Naive B cell (primary cell): ENCODE data around the gene MRPL40. TPM values are rescaled to one million over a fixed set of nuclear protein-coding genes. Genes with fewer than 3 reads are reported as not detected.

ENCODE experiments used
- ATAC-seq, 2 donors: fragments of 150-1000 bp; cut with Tn5 transposase; 2 replicates each; pipeline ENCODE4 v1.10.0; 2021; ENCODE audit warnings: low read depth in 2 of 2, mild to moderate bottlenecking in 2 of 2, moderate library complexity in 2 of 2
- DNase-seq: peaks from one replicate; pipeline ENCODE4 v3.0.0; 2022
- H3K27ac Mint-ChIP-seq, 6 donors: one replicate each; pipeline ENCODE4 v1.8.0; 2020 to 2022; ENCODE audit warnings: mild to moderate bottlenecking in 6 of 6, mixed read lengths in 6 of 6, moderate library complexity in 5 of 6, inconsistent platforms in 2 of 6
- H3K27me3 Mint-ChIP-seq, 3 donors: one replicate each; pipeline ENCODE4 v1.8.0; 2021 to 2022; ENCODE audit warnings: mixed read lengths in 3 of 3, mild to moderate bottlenecking in 1 of 3
- H3K36me3 Mint-ChIP-seq, 2 donors: one replicate each; pipeline ENCODE4 v1.8.0; 2020 to 2022; ENCODE audit warnings: mixed read lengths in 2 of 2, inconsistent platforms in 1 of 2, mild to moderate bottlenecking in 1 of 2
- H3K4me1 Mint-ChIP-seq, 3 donors: one replicate each; pipeline ENCODE4 v1.8.0; 2020 to 2022; ENCODE audit warnings: mixed read lengths in 3 of 3, inconsistent platforms in 1 of 3, mild to moderate bottlenecking in 1 of 3, moderate library complexity in 1 of 3
- H3K4me3 Mint-ChIP-seq, 8 donors: one replicate each; pipeline ENCODE4 v1.8.0; 2020 to 2022; ENCODE audit warnings: mild to moderate bottlenecking in 8 of 8, mixed read lengths in 8 of 8, moderate library complexity in 8 of 8, inconsistent platforms in 2 of 8
- H3K9me3 Mint-ChIP-seq, 7 donors: one replicate each; pipeline ENCODE4 v1.8.0; 2020 to 2022; ENCODE audit warnings: mixed read lengths in 7 of 7, mild to moderate bottlenecking in 5 of 7, inconsistent platforms in 2 of 7, moderate library complexity in 1 of 7
- polyA plus RNA-seq, 6 donors: library from polyadenylated mRNA; unstranded; fragments of 300-500 nt; fragmentation: Illumina TruSeq; gene quantifications; one replicate each; pipeline ENCODE4 v1.2.3, GENCODE V29; 2021; ENCODE audit warnings: low read depth in 6 of 6

MRPL40 gene
- polyA plus RNA-seq, 6 donors from 2014 or later, result 63.5 to 92.0 (median 77.7) TPM

DNA sequence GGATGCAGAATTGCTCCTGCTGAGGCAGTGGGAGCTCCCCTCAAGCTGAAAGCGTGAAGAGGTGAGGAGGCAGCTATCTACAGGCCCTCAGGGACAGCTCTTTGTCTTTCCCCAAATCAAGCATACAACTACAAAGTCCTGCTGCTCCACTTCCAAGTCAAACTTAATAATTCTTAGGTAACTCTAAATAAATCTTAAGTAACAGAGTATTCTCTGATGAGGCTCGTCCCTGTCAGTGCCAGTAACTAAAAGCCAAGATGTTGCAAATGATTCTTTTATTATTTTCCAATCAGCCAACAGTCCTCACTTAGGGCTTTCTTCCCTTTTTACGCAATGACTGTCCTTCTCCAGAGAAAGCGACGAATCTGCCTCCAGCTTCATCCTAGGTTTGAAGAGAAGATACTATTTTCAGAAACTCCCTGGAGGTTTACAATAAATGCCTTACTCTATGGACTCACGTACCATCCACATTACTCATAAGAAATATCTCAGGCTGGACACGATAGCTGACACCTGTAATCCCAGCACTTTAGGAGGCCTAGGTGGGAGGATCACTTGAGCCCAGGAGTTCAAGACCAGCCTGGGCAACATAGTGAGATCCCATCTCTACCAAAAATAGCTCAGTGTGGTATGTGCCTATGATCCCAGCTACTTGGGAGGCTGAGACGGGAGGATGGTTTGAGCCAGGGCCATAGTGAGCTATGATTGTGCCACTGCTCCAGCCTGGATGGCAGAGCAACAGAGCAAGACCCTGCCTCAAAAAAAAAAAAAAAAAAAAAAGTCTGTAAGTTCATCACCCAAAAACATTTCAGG lies 18.2 kb downstream of the MRPL40 start:
- Mint-ChIP-seq H3K27me3 (no peaks in the 10 kb centered on the region), H3K36me3 (peaks cover 9 to 16% of the 10 kb centered on the region in 2 donors)

DNA sequence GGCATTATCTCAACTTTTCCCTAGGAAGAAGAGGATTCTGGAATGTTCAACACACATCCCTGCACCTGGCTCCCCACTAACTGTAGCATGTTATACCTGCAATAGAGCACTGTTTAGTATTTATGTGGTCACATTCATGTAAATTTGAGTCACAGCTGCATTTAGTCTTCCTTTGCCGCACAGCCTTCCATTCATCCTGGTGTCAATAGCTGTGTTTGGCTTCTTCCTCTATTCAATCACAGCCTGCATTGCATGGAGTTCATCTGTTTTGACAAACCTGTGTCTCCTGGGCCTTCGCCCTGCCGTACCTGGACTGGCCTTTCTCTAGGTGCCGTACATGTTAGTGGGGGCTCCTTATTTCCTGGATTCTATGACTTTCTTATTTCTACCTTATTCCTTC lies 19.2 kb downstream of the MRPL40 start:
- Mint-ChIP-seq H3K27ac (peak overlapping the region in 2 of 6 donors; percentile 46 to 85), H3K27me3 (no peaks in the 10 kb centered on the region), H3K36me3 (peaks cover 15 to 16% of the 10 kb centered on the region in 2 donors), H3K4me3 (no peak overlapping the region), H3K4me1 (peaks cover 17 to 21% (median 18%) of the 10 kb centered on the region in 3 donors), H3K9me3 (no peaks in the 10 kb centered on the region)
- DNase-seq (no peak), ATAC-seq (no peak)

More for the DNA sequence above, 18.2 kb downstream of the MRPL40 start:
- no peaks in the 10 kb centered on the region for H3K9me3 Mint-ChIP-seq
- peaks cover 20 to 30% (median 24%) of the 10 kb centered on the region in 3 donors for H3K4me1 Mint-ChIP-seq
- H3K4me3 Mint-ChIP-seq, result peak overlapping the region in 1 of 8 donors; percentile 48
- peak overlapping the region in 1 of 6 donors; percentile 19 for H3K27ac Mint-ChIP-seq
- ATAC-seq, result no peak
- DNase-seq, result no peak

DNA sequence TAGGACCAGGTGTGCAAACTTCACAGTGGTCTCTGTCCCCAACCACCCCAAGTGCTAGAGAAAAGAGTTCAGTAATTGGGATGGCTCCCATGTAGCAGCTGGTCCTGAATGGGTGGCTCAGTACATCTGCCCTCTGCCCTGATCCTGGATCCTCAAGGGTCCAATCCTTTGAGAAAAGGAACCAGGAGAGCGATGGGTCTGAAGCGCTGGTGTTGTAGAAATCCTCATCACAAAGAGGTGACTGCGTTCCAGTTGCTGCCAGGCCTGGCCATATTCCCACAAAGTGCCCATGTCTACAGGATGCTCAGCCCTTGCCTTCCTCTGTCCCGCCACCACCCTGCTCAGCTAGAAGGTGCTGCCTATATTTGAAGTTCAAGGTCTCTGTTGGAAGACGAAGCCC lies 21.4 kb downstream of the MRPL40 start:
- H3K4me3 Mint-ChIP-seq, result no peak overlapping the region
- no peaks in the 10 kb centered on the region for H3K27me3 Mint-ChIP-seq
- no peaks in the 10 kb centered on the region for H3K9me3 Mint-ChIP-seq
- H3K36me3 Mint-ChIP-seq, result peaks cover 15 to 16% of the 10 kb centered on the region in 2 donors
- ATAC-seq (no peak), DNase-seq (no peak)
- H3K27ac Mint-ChIP-seq, result peak overlapping the region in 2 of 6 donors; percentile 20 to 60
- H3K4me1 Mint-ChIP-seq, result peaks cover 3 to 8% (median 5%) of the 10 kb centered on the region in 3 donors

DNA sequence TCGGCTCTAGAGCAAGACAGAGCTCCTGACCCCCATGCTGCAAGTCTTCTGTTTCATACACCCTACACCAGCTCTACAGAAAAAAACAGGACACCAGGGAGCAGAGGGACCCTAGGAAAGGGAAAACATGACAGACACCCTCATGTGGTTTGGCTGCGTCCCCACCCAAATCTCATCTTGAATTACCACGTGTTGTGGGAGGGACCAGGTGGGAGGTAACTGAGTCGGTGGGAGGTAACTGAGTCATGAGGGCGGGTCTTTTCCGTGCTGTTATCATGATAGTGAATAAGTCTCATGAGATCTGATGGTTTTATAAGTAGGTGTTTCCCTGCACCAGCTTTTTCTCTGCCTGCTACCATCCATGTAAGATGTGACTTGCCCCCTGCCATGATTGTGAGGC lies 21.8 kb downstream of the MRPL40 start:
- no peaks in the 10 kb centered on the region for H3K27me3 Mint-ChIP-seq
- H3K4me1 Mint-ChIP-seq, result peaks cover 3 to 6% (median 5%) of the 10 kb centered on the region in 3 donors
- H3K4me3 Mint-ChIP-seq, result peak overlapping the region in 1 of 8 donors; percentile 56
- peak overlapping the region in 3 of 6 donors; percentile 20 to 67 (median 53) for H3K27ac Mint-ChIP-seq
- H3K36me3 Mint-ChIP-seq, result peaks cover 15 to 16% of the 10 kb centered on the region in 2 donors
- ATAC-seq (no peak), DNase-seq (no peak)
- no peaks in the 10 kb centered on the region for H3K9me3 Mint-ChIP-seq

DNA sequence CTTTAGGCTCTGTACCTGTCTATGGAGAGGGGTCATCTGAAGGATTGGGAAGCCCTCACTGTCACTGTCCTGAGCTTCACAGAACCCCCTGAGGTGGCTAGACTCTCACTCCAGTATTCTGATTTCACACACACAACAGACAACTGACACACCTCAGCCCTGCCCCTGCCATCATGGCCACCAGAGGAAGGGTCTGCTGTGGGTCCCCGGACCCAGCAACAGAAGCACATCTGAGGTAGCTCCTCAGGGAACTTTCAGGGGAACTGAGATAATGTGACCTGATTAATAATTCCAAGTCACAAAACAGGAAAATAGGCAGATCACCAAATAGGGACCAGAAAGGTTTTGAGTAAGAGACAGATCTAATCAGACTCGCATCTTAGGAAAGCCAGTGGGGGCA lies 22.7 kb downstream of the MRPL40 start:
- H3K27me3 Mint-ChIP-seq, result no peaks in the 10 kb centered on the region
- peaks cover 15 to 16% of the 10 kb centered on the region in 2 donors for H3K36me3 Mint-ChIP-seq
- peaks cover 0 to 5% (median 3%) of the 10 kb centered on the region in 3 donors for H3K4me1 Mint-ChIP-seq
- no peak for ATAC-seq
- no peaks in the 10 kb centered on the region for H3K9me3 Mint-ChIP-seq
- H3K4me3 Mint-ChIP-seq, result no peak overlapping the region
- DNase-seq, result no peak
- H3K27ac Mint-ChIP-seq, result peak overlapping the region in 1 of 6 donors; percentile 67

DNA sequence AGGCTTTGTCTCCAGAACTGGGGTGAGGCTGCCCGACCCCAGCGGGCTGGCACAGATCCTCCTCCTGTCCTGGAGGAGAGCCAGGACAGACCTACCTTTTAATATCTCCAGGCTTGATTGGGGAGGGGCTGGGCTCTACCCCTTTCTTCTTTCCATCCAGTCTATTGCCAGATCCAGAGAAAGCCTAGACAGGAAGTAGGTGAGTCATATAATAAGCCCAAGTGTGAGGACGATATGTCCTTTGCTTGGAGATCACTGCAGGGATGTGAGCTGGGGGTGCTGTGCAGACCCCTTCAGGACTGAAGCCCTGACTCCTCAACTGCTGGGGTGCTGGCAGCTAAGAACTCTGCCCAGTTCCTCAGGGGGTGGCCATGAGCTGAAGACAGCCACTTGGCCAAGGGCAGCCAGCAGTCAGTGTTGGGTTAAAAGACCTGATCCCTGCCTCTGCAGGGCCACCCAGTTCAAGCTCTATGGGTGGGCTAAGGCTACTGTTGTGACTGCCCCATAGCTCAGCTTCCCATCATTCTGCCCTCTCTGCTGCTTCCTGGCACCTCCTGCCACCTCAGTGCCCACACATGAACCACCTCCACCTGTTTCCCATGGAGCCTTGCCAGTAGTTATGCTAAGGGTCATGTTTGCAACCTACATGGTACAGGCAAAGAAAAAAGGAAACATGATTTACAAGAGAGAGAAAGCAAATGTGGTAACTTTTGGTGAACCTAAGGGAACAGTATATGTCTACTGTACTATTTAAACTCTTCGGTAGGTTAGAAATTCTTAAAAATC lies 23.4 kb downstream of the MRPL40 start:
- ATAC-seq (no peak), DNase-seq (no peak)
- Mint-ChIP-seq H3K27ac (peak overlapping the region in 1 of 6 donors; percentile 67), H3K4me3 (no peak overlapping the region), H3K36me3 (peaks cover 15 to 16% of the 10 kb centered on the region in 2 donors), H3K27me3 (no peaks in the 10 kb centered on the region), H3K4me1 (peaks cover 0 to 5% (median 3%) of the 10 kb centered on the region in 3 donors), H3K9me3 (no peaks in the 10 kb centered on the region)

DNA sequence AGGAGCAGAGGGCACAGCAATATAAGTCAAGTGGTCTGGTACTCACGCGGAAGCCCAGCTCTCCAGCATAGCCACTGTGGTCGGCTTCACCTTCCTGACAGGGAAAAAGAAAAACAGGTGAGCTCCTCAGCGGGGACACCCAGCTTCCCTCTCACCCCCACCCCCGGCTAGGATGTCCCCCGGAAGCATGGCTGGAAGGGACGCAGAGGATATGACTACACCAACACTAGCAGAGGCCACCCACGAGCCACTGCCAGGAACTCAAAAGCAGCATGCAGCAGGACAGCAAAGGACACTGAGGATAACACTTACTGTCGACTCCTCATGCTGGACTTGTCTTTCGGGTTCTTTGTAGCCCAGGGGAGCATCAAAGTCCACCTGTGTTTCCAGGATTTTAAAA lies 24.2 kb downstream of the MRPL40 start:
- H3K9me3 Mint-ChIP-seq, result no peaks in the 10 kb centered on the region
- ATAC-seq, result no peak
- H3K27ac Mint-ChIP-seq, result no peak overlapping the region
- H3K27me3 Mint-ChIP-seq, result no peaks in the 10 kb centered on the region
- H3K36me3 Mint-ChIP-seq, result peaks cover 15 to 16% of the 10 kb centered on the region in 2 donors
- no peak for DNase-seq
- H3K4me3 Mint-ChIP-seq, result peak overlapping the region in 1 of 8 donors; percentile 35
- peaks cover 0 to 4% (median 3%) of the 10 kb centered on the region in 3 donors for H3K4me1 Mint-ChIP-seq

DNA sequence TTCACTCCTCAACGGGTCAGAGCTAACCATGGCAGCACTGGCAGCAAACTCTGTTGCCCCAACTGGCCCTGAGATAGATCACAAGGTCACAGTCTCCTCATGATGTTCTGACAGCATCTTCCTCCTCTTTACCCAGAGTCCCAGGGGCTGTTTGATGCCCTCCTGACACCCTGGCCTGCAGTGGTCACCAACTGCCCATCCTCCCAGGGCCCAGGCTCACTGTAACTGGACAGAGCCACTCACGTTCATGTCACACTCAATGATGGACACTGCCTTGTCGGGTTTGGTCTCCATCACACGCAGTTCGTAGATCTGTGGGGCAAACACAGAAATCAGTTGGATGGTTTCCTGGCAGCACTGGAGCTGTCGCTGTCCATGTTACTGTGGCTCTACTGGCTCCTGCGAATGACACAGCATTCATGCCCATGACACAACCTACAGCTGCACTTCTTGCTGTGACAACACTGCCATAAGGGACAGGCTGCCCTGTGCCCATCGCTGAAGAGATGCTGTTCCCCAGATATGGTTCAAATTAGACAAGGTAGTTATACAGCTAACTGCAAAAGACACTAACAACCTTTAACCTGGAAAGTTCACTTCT lies 25.6 kb downstream of the MRPL40 start:
- Mint-ChIP-seq H3K9me3 (no peaks in the 10 kb centered on the region), H3K27ac (no peak overlapping the region), H3K36me3 (peaks cover 18 to 20% of the 10 kb centered on the region in 2 donors), H3K4me1 (peaks cover 0 to 3% (median 0%) of the 10 kb centered on the region in 3 donors), H3K27me3 (no peaks in the 10 kb centered on the region), H3K4me3 (no peak overlapping the region)
- DNase-seq, result no peak
- no peak for ATAC-seq

DNA sequence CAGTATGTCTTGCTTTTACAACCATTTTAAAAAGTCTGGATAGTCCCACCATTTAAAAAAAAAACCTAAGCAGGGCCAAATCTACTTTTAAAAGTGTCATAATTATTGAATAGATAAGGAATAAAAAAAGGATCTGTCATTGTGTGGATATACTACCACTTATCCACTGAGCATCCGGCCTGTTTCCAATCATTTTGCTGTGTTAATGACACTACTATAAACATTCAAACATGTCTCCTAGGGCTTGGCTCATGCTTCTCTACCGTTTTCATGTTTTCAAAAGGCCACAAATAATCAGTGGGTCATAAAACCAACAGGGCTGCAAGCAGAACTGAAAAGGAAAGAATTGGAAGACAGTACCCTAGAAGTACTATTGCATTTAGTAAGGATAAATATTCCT lies 27.7 kb downstream of the MRPL40 start:
- Mint-ChIP-seq H3K27ac (peak overlapping the region in 1 of 6 donors; percentile 58), H3K4me3 (no peak overlapping the region), H3K4me1 (peaks cover 0 to 3% (median 0%) of the 10 kb centered on the region in 3 donors), H3K36me3 (peaks cover 15 to 21% of the 10 kb centered on the region in 2 donors), H3K27me3 (no peaks in the 10 kb centered on the region), H3K9me3 (no peaks in the 10 kb centered on the region)
- DNase-seq (no peak), ATAC-seq (no peak)

DNA sequence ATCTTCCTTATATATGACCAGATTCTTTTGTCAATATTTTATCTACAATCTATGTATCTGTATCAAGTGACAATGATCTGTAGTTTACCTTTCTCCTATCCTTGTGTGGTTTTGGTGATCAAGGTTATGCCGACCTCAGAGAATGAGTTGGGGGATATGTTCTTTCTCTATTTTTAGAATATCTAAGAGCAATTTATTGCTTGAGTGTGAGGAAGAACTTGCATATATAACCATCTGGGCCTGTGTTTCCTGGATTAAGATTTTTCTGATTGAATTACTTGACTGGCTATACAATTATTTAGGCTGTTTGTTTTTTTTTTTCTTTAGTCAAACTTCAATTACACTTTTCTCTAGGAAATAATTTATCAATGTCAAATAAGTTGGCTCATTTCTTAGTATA lies 29.2 kb downstream of the MRPL40 start:
- ATAC-seq (no peak), DNase-seq (no peak)
- H3K36me3 Mint-ChIP-seq, result peaks cover 14 to 21% of the 10 kb centered on the region in 2 donors
- H3K9me3 Mint-ChIP-seq, result no peaks in the 10 kb centered on the region
- no peak overlapping the region for H3K27ac Mint-ChIP-seq
- no peak overlapping the region for H3K4me3 Mint-ChIP-seq
- H3K4me1 Mint-ChIP-seq, result no peaks in the 10 kb centered on the region
- H3K27me3 Mint-ChIP-seq, result no peaks in the 10 kb centered on the region

DNA sequence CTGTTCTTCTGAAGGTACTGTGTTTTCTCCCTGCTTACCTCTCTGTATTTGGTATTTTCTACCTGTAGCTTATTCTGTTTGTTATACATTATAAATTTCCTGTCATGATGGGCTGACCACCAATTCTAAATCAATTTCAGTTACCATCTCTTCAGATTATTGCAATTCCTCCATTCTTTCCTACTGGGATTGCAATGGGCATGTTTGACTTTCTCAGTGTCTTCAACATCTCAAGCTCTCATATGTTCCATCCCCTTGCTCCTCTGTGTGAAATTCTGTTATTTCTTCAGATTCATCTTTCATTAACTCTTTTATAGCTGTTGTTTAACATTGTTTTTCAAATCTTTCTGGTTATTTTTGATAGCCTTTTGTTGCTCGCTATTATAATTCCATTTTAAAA lies 30.7 kb downstream of the MRPL40 start:
- peaks cover 18 to 29% of the 10 kb centered on the region in 2 donors for H3K36me3 Mint-ChIP-seq
- DNase-seq (no peak), ATAC-seq (no peak)
- no peak overlapping the region for H3K4me3 Mint-ChIP-seq
- H3K4me1 Mint-ChIP-seq, result no peaks in the 10 kb centered on the region
- H3K27ac Mint-ChIP-seq, result peak overlapping the region in 1 of 6 donors; percentile 61
- no peaks in the 10 kb centered on the region for H3K27me3 Mint-ChIP-seq
- H3K9me3 Mint-ChIP-seq, result no peaks in the 10 kb centered on the region

DNA sequence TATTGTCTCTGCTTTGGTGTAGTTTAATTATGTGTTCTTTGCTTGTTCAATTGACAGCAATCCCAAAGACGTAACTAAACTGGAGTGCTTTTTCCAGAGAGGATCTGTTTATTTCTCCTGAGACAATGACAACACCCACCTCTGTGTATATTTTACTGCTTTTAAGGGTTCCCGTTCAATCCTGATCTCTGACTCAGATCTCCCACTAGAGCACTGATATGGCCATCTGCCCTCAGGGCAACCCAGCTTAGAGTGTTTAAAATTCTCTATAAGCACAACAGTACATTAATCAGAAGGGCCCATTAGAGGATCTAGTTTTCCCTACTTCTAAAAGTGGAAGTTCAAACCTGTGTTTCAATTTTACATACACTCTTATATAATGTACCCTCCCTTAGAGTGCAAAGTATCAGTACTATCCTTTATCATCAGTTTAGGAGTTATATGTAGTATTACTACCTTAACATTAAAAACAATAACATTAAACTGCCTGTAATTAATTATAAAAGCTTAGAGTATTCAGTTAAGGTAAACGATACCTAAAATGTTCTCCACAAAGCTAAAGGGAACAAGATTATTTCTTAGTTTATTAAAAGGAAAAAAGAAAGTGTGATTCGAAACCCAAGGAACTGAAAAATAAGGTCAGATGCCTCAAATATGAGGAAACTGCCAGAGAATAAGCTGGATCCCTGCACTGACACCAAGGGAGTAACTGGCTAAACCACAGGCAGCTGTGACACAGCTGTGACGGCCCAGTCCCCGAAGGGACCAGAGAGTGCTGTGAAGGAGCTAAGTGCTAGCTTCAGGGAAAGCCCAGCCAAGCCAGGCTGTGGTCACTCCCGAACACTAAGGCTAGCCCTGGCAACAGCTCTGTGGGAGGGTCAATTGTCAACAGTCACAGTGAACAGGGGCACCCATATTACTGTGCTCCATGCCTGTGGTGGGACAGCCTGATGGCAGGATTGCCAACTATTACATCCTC lies 31.4 kb downstream of the MRPL40 start:
- Mint-ChIP-seq H3K27ac (no peak overlapping the region), H3K4me1 (peaks cover 0 to 5% (median under 1%) of the 10 kb centered on the region in 3 donors), H3K4me3 (no peak overlapping the region), H3K27me3 (no peaks in the 10 kb centered on the region), H3K9me3 (no peaks in the 10 kb centered on the region), H3K36me3 (peaks cover 20 to 36% of the 10 kb centered on the region in 2 donors)
- DNase-seq, result no peak
- ATAC-seq, result no peak
